Neural progenitor cell (in vitro differentiated cells): ENCODE measurements around the gene GNB3. TPM values are rescaled to one million over a fixed set of nuclear protein-coding genes. Genes with fewer than 3 reads are reported as not detected.

ENCODE experiments used
- DNase-seq: peaks from one replicate; pipeline ENCODE4 v3.0.0-alpha.2; 2016; ENCODE audit warnings: low spot score
- H2AFZ ChIP-seq: fragments of 200-600 bp; sonication (generic); replicated peaks from 2 replicates; pipeline ENCODE4 v1.6.1; 2016; ENCODE audit warnings: antibody characterized with exemption
- H3F3A ChIP-seq: fragments of 200-600 bp; sonication (generic); 2 replicates; pipeline ENCODE4 v1.6.1; 2016; ENCODE audit warnings: antibody characterized with exemption, low read depth
- H3K27ac ChIP-seq: fragments of 200-600 bp; sonication (generic); 2 replicates; pipeline ENCODE4 v1.5.1; 2016; ENCODE audit warnings: mild to moderate bottlenecking
- H3K27me3 ChIP-seq: fragments of 200-600 bp; sonication (generic); 2 replicates; pipeline ENCODE4 v1.6.1; 2016; ENCODE audit warnings: mild to moderate bottlenecking, moderate library complexity
- H3K36me3 ChIP-seq: fragments of 200-600 bp; sonication (generic); 2 replicates; pipeline ENCODE4 v1.5.1; 2016
- H3K4me1 ChIP-seq: fragments of 200-600 bp; sonication (generic); 2 replicates; pipeline ENCODE4 v1.6.1; 2016; ENCODE audit warnings: mixed run types
- H3K4me2 ChIP-seq: fragments of 200-600 bp; sonication (generic); 2 replicates; pipeline ENCODE4 v1.6.1; 2016
- H3K4me3 ChIP-seq: fragments of 200-600 bp; sonication (generic); 2 replicates; pipeline ENCODE4 v1.5.1; 2016
- H3K79me2 ChIP-seq: fragments of 200-600 bp; sonication (generic); 2 replicates; pipeline ENCODE4 v1.6.1; 2016; ENCODE audit warnings: low read depth
- H3K9ac ChIP-seq: fragments of 200-600 bp; sonication (generic); 2 replicates; pipeline ENCODE4 v1.6.1; 2016
- H3K9me3 ChIP-seq: fragments of 200-600 bp; sonication (generic); 2 replicates; pipeline ENCODE4 v1.5.1; 2016; ENCODE audit warnings: low read depth
- H4K20me1 ChIP-seq: fragments of 200-600 bp; sonication (generic); 2 replicates; pipeline ENCODE4 v1.6.1; 2016; ENCODE audit warnings: low read depth
- H3K27ac Mint-ChIP-seq: 3 replicates; pipeline ENCODE4 v1.8.0; 2021; ENCODE audit warnings: mixed read lengths
- H3K27me3 Mint-ChIP-seq: 2 replicates; pipeline ENCODE4 v1.8.0; 2022; ENCODE audit warnings: low read depth, mild to moderate bottlenecking, inconsistent platforms, moderate library complexity, mixed read lengths; ENCODE audit not compliant: insufficient read depth
- H3K36me3 Mint-ChIP-seq: 3 replicates; pipeline ENCODE4 v1.8.0; 2021; ENCODE audit warnings: mixed read lengths
- H3K4me1 Mint-ChIP-seq: 3 replicates; pipeline ENCODE4 v1.8.0; 2021; ENCODE audit warnings: mixed read lengths
- H3K4me3 Mint-ChIP-seq: 3 replicates; pipeline ENCODE4 v1.8.0; 2021; ENCODE audit warnings: mild to moderate bottlenecking, moderate library complexity, mixed read lengths
- H3K9me3 Mint-ChIP-seq: 3 replicates; pipeline ENCODE4 v1.8.0; 2020; ENCODE audit warnings: mixed read lengths
- CTCF ChIP-seq: fragments of 200-600 bp; sonication (generic); IDR thresholded peaks from 2 replicates; pipeline ENCODE4 v1.5.1; 2017; ENCODE audit warnings: antibody characterized with exemption, mild to moderate bottlenecking
- EZH2 ChIP-seq: fragments of 200-600 bp; sonication (generic); IDR thresholded peaks from 2 replicates; pipeline ENCODE4 v1.6.1; 2017; ENCODE audit warnings: antibody characterized with exemption, mild to moderate bottlenecking, moderate library complexity
- EZH2phosphoT487 ChIP-seq: fragments of 200-600 bp; sonication (generic); IDR thresholded peaks from 2 replicates; pipeline ENCODE4 v1.6.1; 2017; ENCODE audit warnings: antibody characterized with exemption
- total RNA-seq: library from RNA; depleted of rRNA; stranded (reverse); fragments of >200 nt; gene quantifications from 2 replicates; pipeline ENCODE4 v1.2.3, GENCODE V29; 2015; ENCODE audit warnings: low replicate concordance

GNB3 gene
- total RNA-seq, 1 donor from 2014 or later = 2.7 TPM

- Mint-ChIP-seq H3K9me3 (no peaks in the 10 kb centered on the region), H3K27me3 (peaks cover 12% of the 10 kb centered on the region), H3K27ac (peak within 1 kb of the TSS; percentile 98), H3K4me1 (peaks cover 46% of the 10 kb centered on the region), H3K36me3 (peaks cover 26% of the 10 kb centered on the region), H3K4me3 (peak within 1 kb of the TSS; percentile 100)
- Histone ChIP-seq H3K79me2 (peaks cover 36% of the 10 kb centered on the region), H3K4me1 (peaks cover 19% of the 10 kb centered on the region), H3K27me3 (no peaks in the 10 kb centered on the region), H2AFZ (no peak within 1 kb of the TSS), H3K4me3 (peak within 1 kb of the TSS; percentile 88), H3K4me2 (peak within 1 kb of the TSS; percentile 89), H3K36me3 (peaks cover 6% of the 10 kb centered on the region), H3K27ac (no peak within 1 kb of the TSS), H3K9me3 (no peaks in the 10 kb centered on the region), H3F3A (peaks cover 27% of the 10 kb centered on the region), H4K20me1 (peaks cover 18% of the 10 kb centered on the region), H3K9ac (peak within 1 kb of the TSS; percentile 73)
- peak; percentile 70 for DNase-seq
- TF ChIP-seq EZH2 = no peak
- peak; percentile 28 for TF ChIP-seq CTCF
These were observed 12.5 kb upstream of the GNB3 start, which contains the start of gene P3H3 for GRCh38 chr12:6827982-6828780. Gene P3H3, plus strand, starts transcription at chr12:6828407. Its CDS starts 34 bp downstream, at chr12:6828441.

GRCh38 chr12:6828781-6829535, 11.8 kb upstream of the GNB3 start:
- peak; percentile 72 for DNase-seq
- peaks cover 6% of the 10 kb centered on the region for H3K36me3 ChIP-seq
- peaks cover 36% of the 10 kb centered on the region for H3K79me2 ChIP-seq
- H3K4me1 ChIP-seq = peaks cover 14% of the 10 kb centered on the region
- peaks cover 43% of the 10 kb centered on the region for H3K4me1 Mint-ChIP-seq
- no peak overlapping the region for H3K27ac ChIP-seq
- TF ChIP-seq EZH2phosphoT487 (no peak), EZH2 (no peak), CTCF (no peak)
- peak overlapping the region; percentile 89 for H3K4me2 ChIP-seq
- peak overlapping the region; percentile 100 for H3K4me3 Mint-ChIP-seq
- H3K4me3 ChIP-seq = peak overlapping the region; percentile 88
- peaks cover 26% of the 10 kb centered on the region for H3K36me3 Mint-ChIP-seq
- no peaks in the 10 kb centered on the region for H3K9me3 ChIP-seq
- H2AFZ ChIP-seq = no peak overlapping the region
- H3K27me3 ChIP-seq = no peaks in the 10 kb centered on the region
- H3K9ac ChIP-seq = peak overlapping the region; percentile 73
- H3K27me3 Mint-ChIP-seq = peaks cover 12% of the 10 kb centered on the region
- H3K9me3 Mint-ChIP-seq = no peaks in the 10 kb centered on the region
- H3K27ac Mint-ChIP-seq = peak overlapping the region; percentile 98
- peaks cover 23% of the 10 kb centered on the region for H4K20me1 ChIP-seq
- H3F3A ChIP-seq = peaks cover 25% of the 10 kb centered on the region

- Mint-ChIP-seq H3K27me3 (peaks cover 12% of the 10 kb centered on the region), H3K4me3 (peak overlapping the region; percentile 100), H3K27ac (peak overlapping the region; percentile 98), H3K36me3 (peaks cover 24% of the 10 kb centered on the region), H3K9me3 (no peaks in the 10 kb centered on the region), H3K4me1 (peaks cover 40% of the 10 kb centered on the region)
- DNase-seq = peak; percentile 65
- Histone ChIP-seq H3K4me2 (peak overlapping the region; percentile 89), H3K9ac (peak overlapping the region; percentile 73), H3K4me1 (peaks cover 14% of the 10 kb centered on the region), H3K27ac (no peak overlapping the region), H3K4me3 (peak overlapping the region; percentile 88), H2AFZ (no peak overlapping the region), H3K36me3 (peaks cover 6% of the 10 kb centered on the region), H3K27me3 (no peaks in the 10 kb centered on the region), H3K9me3 (no peaks in the 10 kb centered on the region), H4K20me1 (peaks cover 30% of the 10 kb centered on the region), H3F3A (peaks cover 30% of the 10 kb centered on the region), H3K79me2 (peaks cover 36% of the 10 kb centered on the region)
- TF ChIP-seq EZH2phosphoT487 (no peak), EZH2 (no peak), CTCF (peak; percentile 41)
These were observed 11.0 kb upstream of the GNB3 start for GRCh38 chr12:6829536-6830220.
